DOHH2 (cell line): Measurements from ENCODE around the gene ARL11.
A peak's percentile ranks its signal among the peaks of the same experiment; 100 is the strongest.

Experiments
- H3F3A ChIP-seq: fragments of 200-600 bp; sonication (generic), shearing (Covaris generic); 2 replicates; pipeline ENCODE4 v1.6.0; 2016; ENCODE audit warnings: antibody characterized with exemption, mild to moderate bottlenecking; ENCODE audit not compliant: control insufficient read depth, insufficient read depth
- H3K27ac ChIP-seq: fragments of 200-600 bp; sonication (generic); 2 replicates; pipeline ENCODE4 v1.5.1; 2014; ENCODE audit warnings: low read depth, mild to moderate bottlenecking, low read length, moderate library complexity
- H3K27me3 ChIP-seq: fragments of 200-600 bp; sonication (generic); 2 replicates; pipeline ENCODE4 v1.6.1; 2014; ENCODE audit warnings: mild to moderate bottlenecking, low read length, mixed read lengths; ENCODE audit not compliant: control insufficient read depth
- H3K36me3 ChIP-seq: fragments of 200-600 bp; sonication (generic); 2 replicates; pipeline ENCODE4 v1.6.1; 2014; ENCODE audit warnings: mild to moderate bottlenecking, low read length, moderate library complexity, mixed read lengths; ENCODE audit not compliant: control insufficient read depth
- H3K4me1 ChIP-seq: fragments of 200-600 bp; sonication (generic); 2 replicates; pipeline ENCODE4 v1.6.1; 2014; ENCODE audit warnings: mild to moderate bottlenecking, low read length, mixed read lengths; ENCODE audit not compliant: control insufficient read depth
- H3K4me2 ChIP-seq: fragments of 200-600 bp; sonication (generic); 2 replicates; pipeline ENCODE4 v1.6.0; 2014; ENCODE audit warnings: mild to moderate bottlenecking, low read length, moderate library complexity
- H3K4me3 ChIP-seq: fragments of 200-600 bp; sonication (generic); 2 replicates; pipeline ENCODE4 v1.5.1; 2014; ENCODE audit warnings: mild to moderate bottlenecking, low read length, mixed read lengths
- H3K79me2 ChIP-seq: fragments of 200-600 bp; sonication (generic); 2 replicates; pipeline ENCODE4 v1.6.1; 2014; ENCODE audit warnings: mild to moderate bottlenecking, low read length, mixed read lengths; ENCODE audit not compliant: control insufficient read depth
- H3K9me2 ChIP-seq: fragments of 200-600 bp; sonication (generic); replicated peaks from 2 replicates; pipeline ENCODE4 v1.6.1; 2014; ENCODE audit warnings: mild to moderate bottlenecking, low read length, mixed read lengths; ENCODE audit not compliant: control insufficient read depth
- H3K9me3 ChIP-seq: fragments of 200-600 bp; sonication (generic); 2 replicates; pipeline ENCODE4 v1.6.1; 2014; ENCODE audit warnings: antibody characterized with exemption, low read length, mixed read lengths; ENCODE audit not compliant: control insufficient read depth, insufficient read depth
- H4K20me1 ChIP-seq: fragments of 200-600 bp; sonication (generic); 2 replicates; pipeline ENCODE4 v1.6.0; 2014; ENCODE audit warnings: low read depth, mild to moderate bottlenecking, antibody characterized with exemption, low read length, moderate library complexity; ENCODE audit not compliant: control insufficient read depth, insufficient read depth
- CTCF ChIP-seq: fragments of 200-600 bp; sonication (generic); IDR thresholded peaks from one replicate; pipeline ENCODE4 v1.5.1; 2014; ENCODE audit warnings: antibody characterized with exemption, mild to moderate bottlenecking, low read depth, low read length; ENCODE audit not compliant: poor library complexity, severe bottlenecking
- EZH2phosphoT487 ChIP-seq: fragments of 200-600 bp; sonication (generic); IDR thresholded peaks from 2 replicates; pipeline ENCODE4 v1.6.1; 2017; ENCODE audit warnings: borderline replicate concordance, mild to moderate bottlenecking, antibody characterized with exemption, low read length, moderate library complexity, mixed read lengths

Gene ARL11

GRCh38 chr13:49652355-49653305 lies 24.3 kb downstream of the ARL11 start:
- no peaks in the 10 kb centered on the region for H3K79me2 ChIP-seq
- no peaks in the 10 kb centered on the region for H3K36me3 ChIP-seq
- no peaks in the 10 kb centered on the region for H3K9me2 ChIP-seq
- H3K4me1 ChIP-seq: no peaks in the 10 kb centered on the region
- no peak overlapping the region for H3K4me3 ChIP-seq
- no peak overlapping the region for H3K4me2 ChIP-seq
- no peaks in the 10 kb centered on the region for H3K9me3 ChIP-seq
- no peaks in the 10 kb centered on the region for H3F3A ChIP-seq
- TF ChIP-seq CTCF (peak; percentile 46), EZH2phosphoT487 (no peak)
- H3K27me3 ChIP-seq: no peaks in the 10 kb centered on the region
- H3K27ac ChIP-seq: no peak overlapping the region
- no peaks in the 10 kb centered on the region for H4K20me1 ChIP-seq

GRCh38 chr13:49653478-49653877 lies 25.2 kb downstream of the ARL11 start:
- Histone ChIP-seq H3K36me3 (no peaks in the 10 kb centered on the region), H3K9me3 (no peaks in the 10 kb centered on the region), H3K4me2 (no peak overlapping the region), H3K79me2 (no peaks in the 10 kb centered on the region), H3K9me2 (no peaks in the 10 kb centered on the region), H3K27me3 (no peaks in the 10 kb centered on the region), H4K20me1 (no peaks in the 10 kb centered on the region), H3K4me3 (no peak overlapping the region), H3F3A (no peaks in the 10 kb centered on the region), H3K4me1 (no peaks in the 10 kb centered on the region), H3K27ac (no peak overlapping the region)
- no peak for TF ChIP-seq CTCF

- Histone ChIP-seq H3K79me2 (no peaks in the 10 kb centered on the region), H3K4me2 (no peak overlapping the region), H3K4me3 (no peak overlapping the region), H3K4me1 (no peaks in the 10 kb centered on the region), H3K27ac (no peak overlapping the region), H3K36me3 (no peaks in the 10 kb centered on the region), H3K9me3 (no peaks in the 10 kb centered on the region), H3K27me3 (no peaks in the 10 kb centered on the region), H4K20me1 (no peaks in the 10 kb centered on the region), H3F3A (no peaks in the 10 kb centered on the region), H3K9me2 (no peaks in the 10 kb centered on the region)
- TF ChIP-seq CTCF (no peak), EZH2phosphoT487 (no peak)
Observed at GRCh38 chr13:49654011-49654410, 25.7 kb downstream of the ARL11 start.
